Measurements from ENCODE around the gene BTF3L4.

- TF ChIP-seq POLR2A (IDR thresholded peaks at IDR 0.05; ENCODE audit: extremely low read depth, insufficient read length) (no peak), CTCF (IDR thresholded peaks at IDR 0.05; ENCODE audit: low read depth, low read length) (no peak)
Observed at GRCh38 chr1:52063192-52063591, 7.1 kb downstream of the BTF3L4 start.
